ENCODE data around the gene ALG2.
A peak's percentile ranks its signal among the peaks of the same experiment; 100 is the strongest.

ALG2 gene

DNA sequence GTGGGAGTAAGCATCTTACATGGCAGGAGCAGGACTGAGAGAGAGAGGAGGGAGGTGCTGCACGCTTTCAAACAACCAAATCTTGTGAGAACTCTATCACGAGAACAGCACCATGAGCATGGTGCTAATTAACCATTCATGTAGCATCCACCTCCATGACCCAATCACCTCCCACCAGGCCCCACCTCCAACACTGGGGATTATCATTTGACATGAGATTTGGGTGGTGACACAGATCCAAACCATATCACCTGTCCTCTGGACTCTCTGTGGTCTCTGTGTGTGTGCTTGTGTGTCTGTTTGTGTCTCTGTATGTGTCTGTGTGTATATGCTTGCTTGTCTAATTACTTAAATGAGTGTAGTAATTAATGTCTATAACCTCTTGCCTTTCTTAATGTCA is 31.4 kb upstream of the ALG2 start:
- TF ChIP-seq, protein P1, sequence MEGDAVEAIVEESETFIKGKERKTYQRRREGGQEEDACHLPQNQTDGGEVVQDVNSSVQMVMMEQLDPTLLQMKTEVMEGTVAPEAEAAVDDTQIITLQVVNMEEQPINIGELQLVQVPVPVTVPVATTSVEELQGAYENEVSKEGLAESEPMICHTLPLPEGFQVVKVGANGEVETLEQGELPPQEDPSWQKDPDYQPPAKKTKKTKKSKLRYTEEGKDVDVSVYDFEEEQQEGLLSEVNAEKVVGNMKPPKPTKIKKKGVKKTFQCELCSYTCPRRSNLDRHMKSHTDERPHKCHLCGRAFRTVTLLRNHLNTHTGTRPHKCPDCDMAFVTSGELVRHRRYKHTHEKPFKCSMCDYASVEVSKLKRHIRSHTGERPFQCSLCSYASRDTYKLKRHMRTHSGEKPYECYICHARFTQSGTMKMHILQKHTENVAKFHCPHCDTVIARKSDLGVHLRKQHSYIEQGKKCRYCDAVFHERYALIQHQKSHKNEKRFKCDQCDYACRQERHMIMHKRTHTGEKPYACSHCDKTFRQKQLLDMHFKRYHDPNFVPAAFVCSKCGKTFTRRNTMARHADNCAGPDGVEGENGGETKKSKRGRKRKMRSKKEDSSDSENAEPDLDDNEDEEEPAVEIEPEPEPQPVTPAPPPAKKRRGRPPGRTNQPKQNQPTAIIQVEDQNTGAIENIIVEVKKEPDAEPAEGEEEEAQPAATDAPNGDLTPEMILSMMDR (conservative IDR thresholded peaks at IDR 0.05; ENCODE audit: control insufficient read depth, insufficient read depth, low read depth, low read length), result no peak
- H3K4me3 ChIP-seq (ENCODE audit: control insufficient read depth, low read depth, low read length), result no peak overlapping the region
- DNase-seq (ENCODE audit: low read depth), result no peak

GRCh38 chr9:99251157-99251556 is 29.4 kb upstream of the ALG2 start:
- TF ChIP-seq, protein P1 (conservative IDR thresholded peaks at IDR 0.05; ENCODE audit: control insufficient read depth, insufficient read depth, low read depth, low read length), result no peak
- no peak overlapping the region for H3K4me3 ChIP-seq (ENCODE audit: control insufficient read depth, low read depth, low read length)
- DNase-seq (ENCODE audit: low read depth), result no peak

- no peak overlapping the region for H3K4me3 ChIP-seq (ENCODE audit: control insufficient read depth, low read depth, low read length)
- DNase-seq (ENCODE audit: low read depth), result no peak
- TF ChIP-seq, protein P1 (conservative IDR thresholded peaks at IDR 0.05; ENCODE audit: control insufficient read depth, insufficient read depth, low read depth, low read length), result no peak
Observed at GRCh38 chr9:99249619-99250018, 27.9 kb upstream of the ALG2 start.

GRCh38 chr9:99244344-99245260 is 22.9 kb upstream of the ALG2 start:
- H3K4me3 ChIP-seq (ENCODE audit: control insufficient read depth, low read depth, low read length), result no peak overlapping the region
- DNase-seq (ENCODE audit: low read depth), result no peak
- TF ChIP-seq, protein P1 (conservative IDR thresholded peaks at IDR 0.05; ENCODE audit: control insufficient read depth, insufficient read depth, low read depth, low read length), result no peak

DNA sequence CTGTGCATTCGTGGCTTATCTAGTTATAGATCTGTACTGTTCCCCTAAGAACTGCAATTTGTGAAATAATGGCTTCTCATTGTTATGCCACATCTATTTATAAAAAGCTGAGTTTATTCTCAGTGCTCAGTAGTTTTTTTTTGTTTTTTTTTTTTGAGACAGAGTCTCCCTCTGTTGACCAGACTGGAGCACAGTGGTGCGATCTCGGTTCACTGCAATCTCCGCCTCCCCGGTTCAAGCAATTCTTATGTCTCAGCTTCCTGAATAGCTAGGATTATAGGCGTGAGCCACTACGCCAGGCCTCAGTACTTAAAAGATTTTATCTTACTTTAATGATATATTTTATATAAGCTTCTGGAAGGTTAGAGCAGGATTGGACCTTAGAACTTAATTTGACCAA is 19.4 kb upstream of the ALG2 start:
- DNase-seq (ENCODE audit: low read depth), result no peak
- H3K4me3 ChIP-seq (ENCODE audit: control insufficient read depth, low read depth, low read length), result no peak overlapping the region
- TF ChIP-seq, protein P1 (conservative IDR thresholded peaks at IDR 0.05; ENCODE audit: control insufficient read depth, insufficient read depth, low read depth, low read length), result no peak

GRCh38 chr9:99239341-99240060 is 17.8 kb upstream of the ALG2 start:
- H3K4me3 ChIP-seq (ENCODE audit: control insufficient read depth, low read depth, low read length), result no peak overlapping the region
- TF ChIP-seq, protein P1 (conservative IDR thresholded peaks at IDR 0.05; ENCODE audit: control insufficient read depth, insufficient read depth, low read depth, low read length), result no peak
- peak; percentile 75 for DNase-seq (ENCODE audit: low read depth)

Data from fibroblast of mammary gland (primary cell).